HG03469 (cell line): Measurements from ENCODE around the gene HBD.
"Not testable (repeated sequence)": the region's sequence is repeated elsewhere in the genome, so short reads cannot be mapped to it uniquely, and the experiment has no call there.

ENCODE experiments used
- ATAC-seq: cut with Tn5 transposase; IDR thresholded peaks from one replicate; pipeline ENCODE4 v1.9.1; 2021; ENCODE audit warnings: mild to moderate bottlenecking, moderate library complexity, moderate number of reproducible peaks; ENCODE audit not compliant: unreplicated experiment

HBD gene

GRCh38 chr11:5254023-5254422 is 19.7 kb upstream of the HBD start:
- not testable (repeated sequence) for ATAC-seq

DNA sequence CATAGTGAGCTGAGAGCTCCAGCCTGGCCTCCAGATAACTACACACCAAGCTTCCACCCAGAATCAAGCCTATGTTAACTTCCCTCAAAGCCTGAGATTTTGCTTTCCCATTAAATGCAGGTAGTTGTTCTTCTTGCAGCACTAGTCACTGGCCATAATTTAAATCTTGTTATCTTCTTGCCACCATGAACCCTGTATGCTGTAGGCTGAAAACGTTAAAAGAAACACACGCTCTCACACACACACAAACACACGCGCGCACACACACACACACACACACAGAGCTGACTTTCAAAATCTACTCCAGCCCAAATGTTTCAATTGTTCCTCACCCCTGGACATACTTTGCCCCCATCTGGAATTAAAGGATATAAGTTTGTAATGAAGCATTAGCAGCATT is 19.2 kb upstream of the HBD start:
- not testable (repeated sequence) for ATAC-seq

- no peak for ATAC-seq
Observed at GRCh38 chr11:5252919-5253265, 18.6 kb upstream of the HBD start.

DNA sequence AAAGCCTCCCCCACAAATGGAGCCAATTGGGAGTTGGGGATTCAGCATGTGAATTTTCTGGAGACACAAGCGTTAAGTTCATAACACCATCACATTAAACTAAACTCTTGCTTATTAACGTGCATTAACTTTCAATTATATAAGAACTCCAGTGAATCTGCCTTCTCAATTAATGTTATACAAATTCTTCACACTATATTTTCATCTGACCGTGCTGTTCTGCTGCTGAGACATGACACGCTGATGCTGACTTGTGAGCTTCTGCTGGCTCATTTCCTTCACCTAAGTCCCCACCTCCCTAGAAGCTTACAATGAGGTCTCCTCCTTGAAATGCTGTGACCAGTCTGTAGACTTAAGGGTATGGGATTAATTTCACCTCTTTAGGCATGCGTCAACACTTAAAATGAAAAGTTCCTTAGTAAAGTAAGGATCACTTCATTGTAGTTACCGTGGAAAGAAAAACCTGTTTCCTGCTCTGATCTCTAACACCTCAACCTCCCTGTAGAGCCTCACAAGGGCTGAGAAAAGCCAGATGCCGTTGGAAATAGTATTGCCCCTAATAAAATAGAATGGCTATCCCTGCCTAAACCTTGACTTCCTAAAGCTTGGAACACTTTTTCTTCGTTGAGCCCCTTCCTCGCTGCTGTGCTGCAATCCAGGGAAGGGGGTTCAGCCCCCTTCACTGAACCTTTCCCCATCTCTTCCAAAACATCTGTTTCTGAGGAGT is 18.1 kb upstream of the HBD start:
- no peak for ATAC-seq

GRCh38 chr11:5251746-5252145 is 17.5 kb upstream of the HBD start:
- ATAC-seq = no peak

GRCh38 chr11:5250543-5251204 is 16.4 kb upstream of the HBD start:
- ATAC-seq = no peak

GRCh38 chr11:5249807-5250396 is 15.6 kb upstream of the HBD start, which contains the start of gene HBG1:
Gene HBG1 (minus strand): TSS chr11:5249857. CDS start chr11:5249804, 53 bp downstream.
- ATAC-seq = not testable (repeated sequence)

DNA sequence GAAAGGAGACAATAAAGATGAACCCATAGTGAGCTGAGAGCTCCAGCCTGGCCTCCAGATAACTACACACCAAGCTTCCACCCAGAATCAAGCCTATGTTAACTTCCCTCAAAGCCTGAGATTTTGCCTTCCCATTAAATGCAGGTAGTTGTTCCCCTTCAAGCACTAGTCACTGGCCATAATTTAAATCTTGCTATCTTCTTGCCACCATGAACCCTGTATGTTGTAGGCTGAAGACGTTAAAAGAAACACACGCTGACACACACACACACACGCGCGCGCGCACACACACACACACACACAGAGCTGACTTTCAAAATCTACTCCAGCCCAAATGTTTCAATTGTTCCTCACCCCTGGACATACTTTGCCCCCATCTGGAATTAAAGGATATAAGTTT is 14.2 kb upstream of the HBD start:
- not testable (repeated sequence) for ATAC-seq

DNA sequence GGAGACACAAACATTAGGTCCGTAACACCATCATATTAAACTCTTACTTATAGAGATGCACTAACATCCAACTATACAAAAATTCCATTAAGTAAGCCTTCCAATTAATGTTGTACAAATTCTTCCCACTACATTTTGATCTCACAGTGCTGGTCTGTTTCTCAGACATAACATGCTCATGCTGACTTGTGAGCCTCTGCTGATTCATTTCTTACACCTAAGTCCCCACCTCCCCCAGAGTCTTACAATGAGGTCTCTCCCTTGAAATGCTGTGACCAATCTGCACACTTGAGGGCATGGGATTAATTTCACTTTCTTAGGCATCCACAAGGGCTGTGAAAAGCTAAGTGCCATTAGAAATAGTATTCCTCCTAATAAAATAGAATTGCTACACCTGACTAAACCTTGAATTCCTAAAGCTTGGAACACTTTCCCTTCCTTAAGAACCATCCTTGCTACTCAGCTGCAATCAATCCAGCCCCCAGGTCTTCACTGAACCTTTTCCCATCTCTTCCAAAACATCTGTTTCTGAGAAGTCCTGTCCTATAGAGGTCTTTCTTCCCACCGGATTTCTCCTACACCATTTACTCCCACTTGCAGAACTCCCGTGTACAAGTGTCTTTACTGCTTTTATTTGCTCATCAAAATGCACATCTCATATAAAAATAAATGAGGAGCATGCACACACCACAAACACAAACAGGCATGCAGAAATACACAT is 13.3 kb upstream of the HBD start:
- no peak for ATAC-seq

GRCh38 chr11:5246772-5247471 is 12.6 kb upstream of the HBD start:
- ATAC-seq = no peak

- ATAC-seq = no peak
Observed at GRCh38 chr11:5245155-5245554, 10.9 kb upstream of the HBD start.

DNA sequence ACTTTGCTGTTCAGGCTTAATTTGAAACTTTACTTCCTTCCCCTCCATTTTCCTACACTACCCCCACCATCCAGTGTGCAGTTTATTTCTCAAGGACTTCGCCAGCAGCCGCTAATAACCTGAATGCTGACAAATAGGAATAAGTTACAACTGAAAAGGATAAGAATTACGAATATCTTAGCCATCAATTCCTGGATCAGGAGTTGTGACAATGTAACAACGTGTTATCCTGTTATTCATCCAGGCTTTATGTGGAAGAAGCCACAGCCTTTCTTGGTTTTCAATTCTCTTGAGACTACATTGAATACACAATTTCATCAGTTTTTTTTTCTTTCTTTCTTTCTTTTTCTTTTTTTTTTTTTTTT is 9.5 kb upstream of the HBD start:
- ATAC-seq = no peak

DNA sequence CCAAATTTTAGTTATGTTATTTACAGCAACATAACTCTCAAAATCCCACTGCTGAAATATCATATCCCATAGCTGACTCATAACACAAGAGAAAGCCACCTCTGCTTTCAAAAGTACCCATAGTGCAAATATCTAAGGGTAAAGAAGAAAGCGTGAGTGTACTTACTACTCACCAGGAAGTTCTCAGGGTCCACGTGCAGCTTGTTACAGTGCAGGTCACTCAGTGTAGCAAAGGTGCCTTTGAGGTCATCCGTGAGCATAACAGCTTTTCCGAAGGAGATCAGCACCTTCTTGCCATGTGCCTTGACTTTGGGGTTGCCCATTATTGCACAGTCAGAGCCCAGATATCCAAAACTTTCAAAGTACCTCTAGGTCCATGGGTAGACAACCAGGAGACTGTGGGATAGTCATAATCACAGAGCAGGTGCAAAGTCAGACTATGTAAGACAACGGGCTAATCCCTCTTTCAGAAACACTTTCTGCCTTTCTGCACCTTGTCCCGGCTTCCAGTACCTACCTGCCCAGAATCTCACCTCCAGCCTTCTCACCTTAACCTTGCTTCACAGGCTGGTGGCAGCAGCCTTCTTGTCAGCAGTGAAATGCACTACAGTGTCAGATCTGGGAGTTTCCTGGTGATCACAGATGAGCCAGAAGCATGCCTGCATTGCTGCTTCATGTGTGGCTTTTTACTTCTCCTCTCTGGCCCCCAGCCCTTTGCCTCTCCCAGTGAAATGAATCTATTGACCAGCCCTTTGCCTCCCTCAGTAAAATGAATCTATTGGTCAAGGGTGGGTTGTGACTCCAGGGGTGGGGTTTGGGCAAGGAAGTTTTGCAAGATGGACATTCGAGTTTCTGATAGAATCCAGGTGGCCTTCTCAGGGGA is 8.9 kb upstream of the HBD start:
- ATAC-seq = no peak

DNA sequence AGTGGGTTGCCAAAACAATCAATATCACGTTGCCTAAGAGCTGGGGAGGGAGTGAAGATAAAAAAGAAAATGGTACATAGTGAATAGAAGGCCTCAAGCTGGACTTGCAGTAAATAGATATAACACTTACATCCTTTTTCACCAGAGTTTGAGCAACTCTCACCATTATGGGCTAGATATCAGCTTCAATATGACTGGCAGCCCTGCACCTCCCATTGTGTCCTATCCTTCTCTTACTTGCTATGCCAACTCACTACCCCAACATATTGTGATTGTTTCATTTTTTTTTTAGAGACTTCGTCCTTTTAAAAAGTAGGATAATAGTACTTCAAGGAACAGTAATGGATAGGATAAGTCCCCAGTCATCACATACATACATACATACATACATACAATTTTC is 7.9 kb upstream of the HBD start:
- no peak for ATAC-seq

- ATAC-seq = no peak
Observed at GRCh38 chr11:5241458-5241857, 7.2 kb upstream of the HBD start.

- ATAC-seq = no peak
Observed at GRCh38 chr11:5240458-5240857, 6.2 kb upstream of the HBD start.

DNA sequence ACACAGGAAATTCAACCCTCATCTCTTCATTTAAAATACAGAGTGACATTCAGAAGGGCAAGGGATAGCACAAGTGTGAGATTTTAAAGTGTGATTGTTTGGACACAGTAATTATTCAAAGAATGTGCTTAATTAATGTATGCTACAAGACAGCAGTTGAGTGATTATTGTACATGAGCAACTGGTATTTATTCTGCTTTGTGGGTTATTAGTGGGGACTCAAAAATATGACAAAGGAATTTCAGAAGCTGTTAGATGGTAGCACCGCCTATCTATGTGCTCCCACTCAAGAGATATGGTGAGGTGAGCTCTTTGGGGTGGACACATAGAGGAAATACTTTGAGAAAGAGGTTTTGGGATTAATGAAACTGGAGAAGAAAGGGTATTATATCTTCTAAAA is 5.8 kb upstream of the HBD start:
- no peak for ATAC-seq

GRCh38 chr11:5239046-5239445 is 4.8 kb upstream of the HBD start:
- ATAC-seq = no peak

DNA sequence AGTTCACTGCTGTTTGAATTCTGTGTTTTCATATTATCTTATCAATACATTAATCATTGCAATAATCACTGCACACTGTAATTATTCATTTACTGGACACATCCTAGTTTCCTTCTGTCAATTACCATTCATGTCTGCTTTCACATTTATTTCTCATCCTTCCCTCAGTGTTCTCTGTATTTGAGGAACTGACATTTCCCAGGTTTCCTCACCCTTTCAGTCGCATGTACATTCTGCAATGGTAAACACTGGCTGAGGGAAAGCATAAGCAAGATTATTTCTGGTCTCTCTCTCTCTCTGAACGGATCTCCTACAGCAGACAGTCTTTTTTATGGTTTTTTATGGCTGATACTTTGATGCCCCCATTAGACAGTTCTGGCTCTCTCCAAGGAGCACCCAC is 4.2 kb upstream of the HBD start:
- no peak for ATAC-seq

DNA sequence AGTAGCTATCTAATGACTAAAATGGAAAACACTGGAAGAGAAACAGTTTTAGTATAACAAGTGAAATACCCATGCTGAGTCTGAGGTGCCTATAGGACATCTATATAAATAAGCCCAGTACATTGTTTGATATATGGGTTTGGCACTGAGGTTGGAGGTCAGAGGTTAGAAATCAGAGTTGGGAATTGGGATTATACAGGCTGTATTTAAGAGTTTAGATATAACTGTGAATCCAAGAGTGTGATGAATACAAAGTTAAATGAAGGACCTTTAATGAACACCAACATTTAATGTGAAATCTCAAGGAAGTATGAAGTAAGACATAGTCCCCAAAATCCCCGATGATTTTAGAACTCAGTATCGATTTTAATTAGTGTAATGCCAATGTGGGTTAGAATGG is 3.1 kb upstream of the HBD start:
- no peak for ATAC-seq
